ENCODE measurements around the gene MYRIP.

The MYRIP gene

DNA sequence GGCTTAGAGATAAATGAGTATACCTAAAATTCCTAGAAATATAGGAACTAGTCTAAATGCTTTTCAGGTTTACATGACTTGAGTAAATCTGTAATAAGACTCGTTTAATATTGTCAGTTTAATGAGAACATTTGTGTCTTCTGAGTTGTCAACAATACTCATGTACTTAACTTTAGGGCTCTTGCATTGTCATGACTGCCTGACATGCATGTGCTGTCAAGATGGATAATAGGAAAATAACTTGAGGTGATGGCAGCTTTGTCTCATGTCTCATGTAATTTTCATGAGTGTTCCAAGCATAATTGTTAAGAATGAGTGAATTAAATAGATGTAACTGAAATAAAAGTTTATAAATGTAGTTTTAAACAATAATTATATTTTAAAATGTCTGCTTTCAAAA is 455.0 kb downstream of the MYRIP start:
- TF ChIP-seq POLR2AphosphoS5 (IDR thresholded peaks at IDR 0.05; ENCODE audit: low read depth, low read length) (no peak), TAF1 (IDR thresholded peaks at IDR 0.05; ENCODE audit: borderline replicate concordance, insufficient read depth, low read length) (no peak), SIN3A (IDR thresholded peaks at IDR 0.05; ENCODE audit: borderline replicate concordance, insufficient read depth, low read length) (no peak)
- TF ChIP-seq, protein P1, sequence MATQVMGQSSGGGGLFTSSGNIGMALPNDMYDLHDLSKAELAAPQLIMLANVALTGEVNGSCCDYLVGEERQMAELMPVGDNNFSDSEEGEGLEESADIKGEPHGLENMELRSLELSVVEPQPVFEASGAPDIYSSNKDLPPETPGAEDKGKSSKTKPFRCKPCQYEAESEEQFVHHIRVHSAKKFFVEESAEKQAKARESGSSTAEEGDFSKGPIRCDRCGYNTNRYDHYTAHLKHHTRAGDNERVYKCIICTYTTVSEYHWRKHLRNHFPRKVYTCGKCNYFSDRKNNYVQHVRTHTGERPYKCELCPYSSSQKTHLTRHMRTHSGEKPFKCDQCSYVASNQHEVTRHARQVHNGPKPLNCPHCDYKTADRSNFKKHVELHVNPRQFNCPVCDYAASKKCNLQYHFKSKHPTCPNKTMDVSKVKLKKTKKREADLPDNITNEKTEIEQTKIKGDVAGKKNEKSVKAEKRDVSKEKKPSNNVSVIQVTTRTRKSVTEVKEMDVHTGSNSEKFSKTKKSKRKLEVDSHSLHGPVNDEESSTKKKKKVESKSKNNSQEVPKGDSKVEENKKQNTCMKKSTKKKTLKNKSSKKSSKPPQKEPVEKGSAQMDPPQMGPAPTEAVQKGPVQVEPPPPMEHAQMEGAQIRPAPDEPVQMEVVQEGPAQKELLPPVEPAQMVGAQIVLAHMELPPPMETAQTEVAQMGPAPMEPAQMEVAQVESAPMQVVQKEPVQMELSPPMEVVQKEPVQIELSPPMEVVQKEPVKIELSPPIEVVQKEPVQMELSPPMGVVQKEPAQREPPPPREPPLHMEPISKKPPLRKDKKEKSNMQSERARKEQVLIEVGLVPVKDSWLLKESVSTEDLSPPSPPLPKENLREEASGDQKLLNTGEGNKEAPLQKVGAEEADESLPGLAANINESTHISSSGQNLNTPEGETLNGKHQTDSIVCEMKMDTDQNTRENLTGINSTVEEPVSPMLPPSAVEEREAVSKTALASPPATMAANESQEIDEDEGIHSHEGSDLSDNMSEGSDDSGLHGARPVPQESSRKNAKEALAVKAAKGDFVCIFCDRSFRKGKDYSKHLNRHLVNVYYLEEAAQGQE (IDR thresholded peaks at IDR 0.05; ENCODE audit: insufficient read depth in 1 of 2, low read depth in 2 of 2, low read length in 2 of 2) = no peak

DNA sequence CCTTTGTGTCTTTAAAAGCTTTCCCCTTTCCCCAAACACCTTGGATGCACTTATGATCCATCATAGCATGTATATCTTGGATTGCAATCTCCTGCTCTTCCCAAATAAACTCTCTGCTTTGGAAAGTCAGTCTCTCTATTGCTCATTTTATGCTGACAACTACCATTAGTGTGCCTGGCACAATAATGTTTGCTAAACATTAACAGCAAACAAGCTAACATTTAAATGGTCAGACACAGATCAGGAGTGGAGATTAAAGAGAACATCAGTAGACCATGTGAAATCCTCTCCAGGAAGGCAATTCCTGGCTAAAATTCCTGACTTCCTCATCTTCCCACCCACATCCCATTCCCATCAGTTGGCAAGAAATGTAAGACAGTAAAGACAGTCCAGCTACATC is 455.8 kb downstream of the MYRIP start:
- no peak for TF ChIP-seq FOXP2 (optimal IDR thresholded peaks at IDR 0.05; ENCODE audit: borderline replicate concordance, extremely low read depth, extremely low read length, insufficient read depth)
- no peak for TF ChIP-seq SIN3A (IDR thresholded peaks at IDR 0.05; ENCODE audit: borderline replicate concordance, insufficient read depth, low read length)
- TF ChIP-seq, protein P1 (IDR thresholded peaks at IDR 0.05; ENCODE audit: insufficient read depth in 1 of 2, low read depth in 2 of 2, low read length in 2 of 2) = no peak
- no peak for TF ChIP-seq TAF1 (IDR thresholded peaks at IDR 0.05; ENCODE audit: borderline replicate concordance, insufficient read depth, low read length)
- no peak for TF ChIP-seq POLR2AphosphoS5 (IDR thresholded peaks at IDR 0.05; ENCODE audit: low read depth, low read length)

DNA sequence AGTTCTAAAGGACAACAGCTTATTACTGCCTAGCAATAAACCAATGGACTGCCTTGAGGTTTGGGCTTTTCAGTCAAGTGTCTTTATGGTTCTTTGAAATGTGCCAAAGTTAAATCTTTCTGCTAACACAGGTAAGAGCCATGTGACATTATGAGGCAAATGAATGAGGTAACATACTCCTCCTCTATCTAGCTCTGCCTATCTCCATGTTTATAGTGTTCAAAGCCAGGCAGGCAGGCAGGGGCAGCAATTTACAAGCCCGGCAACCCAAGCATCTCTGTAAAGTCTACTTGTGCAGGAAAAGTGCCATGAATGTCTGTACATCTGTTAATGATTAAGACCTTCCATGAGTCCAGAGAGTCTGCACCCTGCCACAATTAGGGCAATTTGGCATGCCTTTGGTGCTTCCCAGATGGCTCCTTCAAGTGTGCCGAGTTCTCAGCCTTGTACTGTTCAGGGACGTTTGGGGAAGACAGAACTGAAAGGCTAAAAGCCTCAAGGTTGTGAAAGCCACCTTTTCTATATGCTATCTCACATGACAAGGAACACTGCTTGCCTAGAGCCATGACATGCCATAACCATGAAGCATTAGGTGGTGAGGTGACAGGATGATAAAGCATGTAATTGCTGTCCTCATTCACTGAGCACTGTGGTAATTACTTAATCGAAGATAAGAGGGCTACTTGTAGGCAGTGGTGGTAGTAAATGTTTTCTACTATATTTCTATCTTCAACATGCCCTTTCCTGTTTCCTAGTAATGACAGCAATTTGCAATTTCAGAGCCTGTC is 458.7 kb downstream of the MYRIP start:
- TF ChIP-seq SIN3A (IDR thresholded peaks at IDR 0.05; ENCODE audit: borderline replicate concordance, insufficient read depth, low read length) (no peak), FOXP2 (optimal IDR thresholded peaks at IDR 0.05; ENCODE audit: borderline replicate concordance, extremely low read depth, extremely low read length, insufficient read depth) (no peak), POLR2AphosphoS5 (IDR thresholded peaks at IDR 0.05; ENCODE audit: low read depth, low read length) (no peak), TAF1 (IDR thresholded peaks at IDR 0.05; ENCODE audit: borderline replicate concordance, insufficient read depth, low read length) (no peak)
- TF ChIP-seq, protein P1 (IDR thresholded peaks at IDR 0.05; ENCODE audit: insufficient read depth in 1 of 2, low read depth in 2 of 2, low read length in 2 of 2) = no peak

DNA sequence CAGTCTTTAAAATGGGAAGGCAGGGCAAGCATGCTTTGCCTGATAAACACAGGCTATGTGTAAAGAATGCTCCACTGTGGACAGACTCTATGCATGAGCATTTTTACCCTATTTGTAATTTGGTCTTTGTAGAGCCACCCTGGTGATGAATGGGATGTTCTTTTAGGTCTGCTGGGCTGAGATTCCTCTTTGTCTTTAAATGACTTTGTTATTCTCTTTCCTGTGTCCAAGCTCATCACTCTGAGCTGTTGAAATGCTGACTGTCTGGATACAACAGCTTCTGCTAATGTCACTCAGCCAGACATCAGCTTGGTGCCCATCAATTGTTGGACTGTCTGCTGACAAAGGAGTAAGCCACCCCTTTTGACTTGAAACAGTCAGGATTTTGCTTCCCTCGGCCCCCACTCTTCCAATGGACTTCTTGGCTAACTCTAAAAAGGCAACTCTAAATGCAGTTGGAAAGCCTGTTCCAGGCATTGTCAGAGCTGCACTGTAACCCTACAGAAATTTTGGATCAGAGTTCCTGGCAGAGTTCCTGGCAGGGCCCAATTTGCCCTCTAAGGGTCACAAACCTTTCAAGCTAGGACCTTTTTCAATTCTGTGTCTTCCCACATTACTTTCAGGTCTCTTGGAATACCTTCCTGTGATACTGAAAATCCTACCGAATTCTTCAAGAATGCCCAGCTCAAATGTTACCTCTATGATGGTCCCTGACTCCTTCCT is 459.6 kb downstream of the MYRIP start:
- TF ChIP-seq SIN3A (IDR thresholded peaks at IDR 0.05; ENCODE audit: borderline replicate concordance, insufficient read depth, low read length) (no peak), FOXP2 (optimal IDR thresholded peaks at IDR 0.05; ENCODE audit: borderline replicate concordance, extremely low read depth, extremely low read length, insufficient read depth) (no peak), POLR2AphosphoS5 (IDR thresholded peaks at IDR 0.05; ENCODE audit: low read depth, low read length) (no peak), TAF1 (IDR thresholded peaks at IDR 0.05; ENCODE audit: borderline replicate concordance, insufficient read depth, low read length) (no peak)
- TF ChIP-seq, protein P1 (IDR thresholded peaks at IDR 0.05; ENCODE audit: insufficient read depth in 1 of 2, low read depth in 2 of 2, low read length in 2 of 2) = no peak

Measured in PFSK-1 (cell line).